Activated T-helper 1 cell treated with anti-CD3 and anti-CD28 coated beads, Interleukin-12 subunit alpha, Interleukin-12 subunit beta, Interleukin-2, Interleukin-4 antibody, amounts not matched to agents 30 ng/mL and 10 ng/mL and 1 ng/mL, durations not matched to agents 14 hours and 24 hours and 36 hours (primary cell): Measurements from ENCODE around the gene PPP2CA. TPM values are rescaled to one million over a fixed set of nuclear protein-coding genes. Genes with fewer than 3 reads are reported as not detected.
"Not testable (repeated sequence)": the region's sequence is repeated elsewhere in the genome, so short reads cannot be mapped to it uniquely, and the experiment has no call there.

Experiments used
- DNase-seq: peaks from one replicate; pipeline ENCODE4 v3.0.0; 2021; ENCODE audit warnings: low spot score
- H3K27ac Mint-ChIP-seq: one replicate; pipeline ENCODE4 v1.8.0; 2021; ENCODE audit warnings: mild to moderate bottlenecking, mixed read lengths
- H3K27me3 Mint-ChIP-seq: one replicate; pipeline ENCODE4 v1.8.0; 2022; ENCODE audit warnings: mild to moderate bottlenecking, moderate library complexity, mixed read lengths; ENCODE audit not compliant: insufficient read depth
- H3K36me3 Mint-ChIP-seq: one replicate; pipeline ENCODE4 v1.8.0; 2021; ENCODE audit warnings: low read depth, mixed read lengths
- H3K4me1 Mint-ChIP-seq: one replicate; pipeline ENCODE4 v1.8.0; 2021; ENCODE audit warnings: low read depth, mixed read lengths
- H3K4me3 Mint-ChIP-seq: one replicate; pipeline ENCODE4 v1.8.0; 2021; ENCODE audit warnings: mild to moderate bottlenecking, moderate library complexity, mixed read lengths
- H3K9me3 Mint-ChIP-seq: one replicate; pipeline ENCODE4 v1.8.0; 2021; ENCODE audit warnings: mixed read lengths
- intact Hi-C: fragments of 100-400 bp; cut with micrococcal nuclease; formaldehyde crosslinking; loops from one replicate; pipeline ENCODE4 v1.15.1; 2024
- total RNA-seq: library from RNA; stranded (reverse); gene quantifications from 2 replicates; pipeline ENCODE4 v1.2.3, GENCODE V29; 2022

PPP2CA gene
- total RNA-seq = 181 and 183 TPM in 2 replicates

GRCh38 chr5:134225780-134226440, at the start of gene PPP2CA:
Gene PPP2CA (minus strand): TSS chr5:134226073. CDS start chr5:134225861, 212 bp downstream.
- intact Hi-C loops = loop anchor here (1.0 to 10.0 kb wide), 19 partner anchors 41 to 1734 kb away; partner anchors contain the start of genes AFF4, C5orf15, CAMLG and DDX46
- Mint-ChIP-seq H3K4me1 (peaks cover 45% of the 10 kb centered on the region), H3K4me3 (peak within 1 kb of the TSS; percentile 94), H3K27me3 (no peaks in the 10 kb centered on the region), H3K27ac (peak within 1 kb of the TSS; percentile 97), H3K36me3 (peaks cover 27% of the 10 kb centered on the region), H3K9me3 (no peaks in the 10 kb centered on the region)
- peak; percentile 99 for DNase-seq

GRCh38 chr5:134273642-134274395, 47.9 kb upstream of the PPP2CA start:
- Mint-ChIP-seq H3K27me3 (peaks cover 11% of the 10 kb centered on the region), H3K4me1 (no peaks in the 10 kb centered on the region), H3K27ac (no peak overlapping the region), H3K4me3 (no peak overlapping the region), H3K9me3 (no peaks in the 10 kb centered on the region), H3K36me3 (no peaks in the 10 kb centered on the region)
- no peak for DNase-seq
- intact Hi-C loops = no loop called here

- peaks cover 21% of the 10 kb centered on the region for H3K27me3 Mint-ChIP-seq
- no peak for DNase-seq
- no peaks in the 10 kb centered on the region for H3K9me3 Mint-ChIP-seq
- H3K4me1 Mint-ChIP-seq = no peaks in the 10 kb centered on the region
- H3K4me3 Mint-ChIP-seq = no peak overlapping the region
- H3K36me3 Mint-ChIP-seq = no peaks in the 10 kb centered on the region
- intact Hi-C loops = no loop called here
- H3K27ac Mint-ChIP-seq = no peak overlapping the region
Observed at GRCh38 chr5:134271059-134271458, 45.2 kb upstream of the PPP2CA start.

- Mint-ChIP-seq H3K36me3 (no peaks in the 10 kb centered on the region), H3K9me3 (peaks cover 4% of the 10 kb centered on the region), H3K4me3 (no peak overlapping the region), H3K27ac (no peak overlapping the region), H3K4me1 (no peaks in the 10 kb centered on the region), H3K27me3 (peaks cover 23% of the 10 kb centered on the region)
- no peak for DNase-seq
- intact Hi-C loops = no loop called here
Observed at GRCh38 chr5:134268919-134269318, 43.0 kb upstream of the PPP2CA start.

GRCh38 chr5:134268019-134268601, 42.2 kb upstream of the PPP2CA start:
- peaks cover 23% of the 10 kb centered on the region for H3K27me3 Mint-ChIP-seq
- H3K27ac Mint-ChIP-seq = no peak overlapping the region
- no peak for DNase-seq
- no peaks in the 10 kb centered on the region for H3K4me1 Mint-ChIP-seq
- intact Hi-C loops = no loop called here
- H3K36me3 Mint-ChIP-seq = no peaks in the 10 kb centered on the region
- no peak overlapping the region for H3K4me3 Mint-ChIP-seq
- peaks cover 4% of the 10 kb centered on the region for H3K9me3 Mint-ChIP-seq

- no peak for DNase-seq
- no peaks in the 10 kb centered on the region for H3K36me3 Mint-ChIP-seq
- no peak overlapping the region for H3K27ac Mint-ChIP-seq
- intact Hi-C loops = no loop called here
- H3K4me3 Mint-ChIP-seq = no peak overlapping the region
- H3K4me1 Mint-ChIP-seq = no peaks in the 10 kb centered on the region
- peaks cover 4% of the 10 kb centered on the region for H3K9me3 Mint-ChIP-seq
- H3K27me3 Mint-ChIP-seq = peaks cover 23% of the 10 kb centered on the region
Observed at GRCh38 chr5:134267366-134268018, 41.6 kb upstream of the PPP2CA start.

GRCh38 chr5:134263801-134264200, 37.9 kb upstream of the PPP2CA start:
- H3K36me3 Mint-ChIP-seq = no peaks in the 10 kb centered on the region
- intact Hi-C loops = no loop called here
- no peaks in the 10 kb centered on the region for H3K4me1 Mint-ChIP-seq

GRCh38 chr5:134262629-134263028, 36.8 kb upstream of the PPP2CA start:
- DNase-seq, H3K4me3 Mint-ChIP-seq, H3K36me3 Mint-ChIP-seq, H3K27ac Mint-ChIP-seq, intact Hi-C loops, H3K4me1 Mint-ChIP-seq: not testable (repeated sequence)
- Mint-ChIP-seq H3K9me3 (peaks cover 17% of the 10 kb centered on the region), H3K27me3 (peaks cover 18% of the 10 kb centered on the region)

More at GRCh38 chr5:134263801-134264200, 37.9 kb upstream of the PPP2CA start:
- Mint-ChIP-seq H3K9me3 (peaks cover 17% of the 10 kb centered on the region), H3K27me3 (peaks cover 21% of the 10 kb centered on the region), H3K4me3 (no peak overlapping the region), H3K27ac (no peak overlapping the region)
- no peak for DNase-seq

- H3K4me1 Mint-ChIP-seq = no peaks in the 10 kb centered on the region
- H3K36me3 Mint-ChIP-seq = no peaks in the 10 kb centered on the region
- intact Hi-C loops = no loop called here
Observed at GRCh38 chr5:134258896-134259295, 33.0 kb upstream of the PPP2CA start.

GRCh38 chr5:134257176-134257575, 31.3 kb upstream of the PPP2CA start:
- DNase-seq = no peak
- H3K27me3 Mint-ChIP-seq = peaks cover 9% of the 10 kb centered on the region
- H3K4me1 Mint-ChIP-seq = no peaks in the 10 kb centered on the region
- H3K4me3 Mint-ChIP-seq = no peak overlapping the region
- H3K9me3 Mint-ChIP-seq = peaks cover 10% of the 10 kb centered on the region
- no peaks in the 10 kb centered on the region for H3K36me3 Mint-ChIP-seq
- no peak overlapping the region for H3K27ac Mint-ChIP-seq
- intact Hi-C loops = no loop called here

More at GRCh38 chr5:134258896-134259295, 33.0 kb upstream of the PPP2CA start:
- Mint-ChIP-seq H3K27ac (no peak overlapping the region), H3K9me3 (peaks cover 13% of the 10 kb centered on the region), H3K27me3 (peaks cover 12% of the 10 kb centered on the region), H3K4me3 (no peak overlapping the region)
- no peak for DNase-seq

GRCh38 chr5:134255418-134256150, 29.7 kb upstream of the PPP2CA start:
- H3K36me3 Mint-ChIP-seq = no peaks in the 10 kb centered on the region
- no peak for DNase-seq
- no peak overlapping the region for H3K4me3 Mint-ChIP-seq
- H3K27ac Mint-ChIP-seq = no peak overlapping the region
- no peaks in the 10 kb centered on the region for H3K4me1 Mint-ChIP-seq
- no peaks in the 10 kb centered on the region for H3K9me3 Mint-ChIP-seq
- peaks cover 9% of the 10 kb centered on the region for H3K27me3 Mint-ChIP-seq
- intact Hi-C loops = no loop called here

GRCh38 chr5:134253368-134254153, 27.7 kb upstream of the PPP2CA start:
- H3K27ac Mint-ChIP-seq, H3K9me3 Mint-ChIP-seq, H3K36me3 Mint-ChIP-seq, intact Hi-C loops, DNase-seq, H3K4me3 Mint-ChIP-seq, H3K4me1 Mint-ChIP-seq: not testable (repeated sequence)
- H3K27me3 Mint-ChIP-seq = peaks cover 14% of the 10 kb centered on the region
